ENCODE measurements around the gene EZH1.

DNA sequence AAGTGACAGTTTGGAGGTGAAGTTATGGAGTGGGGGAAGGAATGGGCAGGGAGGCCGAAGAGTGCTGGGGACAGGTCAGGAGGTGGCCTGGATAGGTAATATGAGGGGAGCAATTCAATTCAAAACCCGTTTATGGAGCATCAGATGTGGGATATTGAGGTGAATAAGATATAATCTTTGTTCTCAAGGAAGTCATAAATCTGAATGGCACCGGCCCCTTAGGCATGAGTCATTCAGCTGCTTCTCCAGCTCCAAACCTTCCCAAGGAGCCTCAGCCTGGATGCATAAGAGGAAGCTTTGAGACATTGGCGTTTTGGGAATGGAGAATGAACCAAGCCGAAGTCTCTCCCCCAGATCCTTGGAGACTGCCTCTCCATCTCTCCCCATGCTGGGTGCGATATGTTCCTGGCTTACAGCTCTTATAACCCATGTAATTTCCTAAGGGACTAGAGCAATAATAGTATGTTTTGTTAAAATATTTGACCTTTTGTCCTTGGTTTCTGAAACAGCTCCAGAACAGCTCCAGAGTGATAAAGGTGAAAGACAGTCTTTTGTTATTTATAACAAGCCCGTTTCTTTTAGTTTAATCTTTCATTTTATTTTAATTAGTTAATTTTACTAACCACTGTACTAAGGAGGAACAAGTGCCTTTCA lies 84.0 kb downstream of the EZH1 start:
- TF ChIP-seq FOXA1 (IDR thresholded peaks at IDR 0.05) (no peak), SP1 (IDR thresholded peaks at IDR 0.05) (no peak), BHLHE40 (IDR thresholded peaks at IDR 0.05; ENCODE audit: borderline replicate concordance) (no peak), FOXM1 (IDR thresholded peaks at IDR 0.05; ENCODE audit: borderline replicate concordance) (no peak), SUZ12 (IDR thresholded peaks at IDR 0.05) (no peak), PKNOX1 (IDR thresholded peaks at IDR 0.05) (peak; percentile 84), ELF4 (IDR thresholded peaks at IDR 0.05) (no peak), NFRKB (IDR thresholded peaks at IDR 0.05) (no peak), L3MBTL2 (conservative IDR thresholded peaks at IDR 0.05) (no peak)

Data from HEK293T (cell line).